Naive thymus-derived CD8-positive, alpha-beta T cell (primary cell): Measurements from ENCODE around the gene PARD6B. TPM values are rescaled to one million over a fixed set of nuclear protein-coding genes. Genes with fewer than 3 reads are reported as not detected.
"Not testable (repeated sequence)": the region's sequence is repeated elsewhere in the genome, so short reads cannot be mapped to it uniquely, and the experiment has no call there.

Experiments used
- ATAC-seq, 2 donors: fragments of 150-1000 bp; cut with Tn5 transposase in 1 of 2; sonication (Bioruptor Pico), chemical (Tn5 transposase) in 1 of 2; 1 replicate in 1 of 2; 2 replicates in 1 of 2; pipeline ENCODE4 v1.10.0; 2021; ENCODE audit warnings: mild to moderate bottlenecking in 2 of 2, moderate library complexity in 2 of 2
- POLR2A ChIA-PET: fragments of 350-600 bp; sonication (Branson Sonifier 250); formaldehyde crosslinking; loops from one replicate; lab custom pipeline; 2021; ENCODE audit warnings: antibody characterized with exemption; lab: Charles Lee
- DNase-seq, 10 donors: peaks; one replicate each; pipeline versions ENCODE4 v3.0.0 to v3.0.0-alpha.2; 2020 to 2022
- H3K27ac Mint-ChIP-seq, 10 donors: one replicate each; pipeline ENCODE4 v1.8.0; 2020 to 2022; ENCODE audit warnings: mild to moderate bottlenecking in 10 of 10, mixed read lengths in 10 of 10, moderate library complexity in 4 of 10, inconsistent platforms in 1 of 10
- H3K27me3 Mint-ChIP-seq, 5 donors: one replicate each; pipeline ENCODE4 v1.8.0; 2021 to 2022; ENCODE audit warnings: mixed read lengths in 5 of 5
- H3K36me3 Mint-ChIP-seq, 3 donors: one replicate each; pipeline ENCODE4 v1.8.0; 2020 to 2022; ENCODE audit warnings: mixed read lengths in 3 of 3, mild to moderate bottlenecking in 2 of 3, inconsistent platforms in 1 of 3
- H3K4me1 Mint-ChIP-seq, 4 donors: one replicate each; pipeline ENCODE4 v1.8.0; 2021 to 2022; ENCODE audit warnings: mixed read lengths in 4 of 4
- H3K4me3 Mint-ChIP-seq, 10 donors: one replicate each; pipeline ENCODE4 v1.8.0; 2020 to 2022; ENCODE audit warnings: mild to moderate bottlenecking in 10 of 10, mixed read lengths in 10 of 10, moderate library complexity in 6 of 10, inconsistent platforms in 1 of 10
- H3K9me3 Mint-ChIP-seq, 9 donors: one replicate each; pipeline ENCODE4 v1.8.0; 2020 to 2022; ENCODE audit warnings: mixed read lengths in 9 of 9, mild to moderate bottlenecking in 3 of 9, inconsistent platforms in 1 of 9, moderate library complexity in 1 of 9
- polyA plus RNA-seq, 3 donors: library from polyadenylated mRNA; unstranded; fragments of 300-500 nt; fragmentation: Illumina TruSeq; gene quantifications; one replicate each; pipeline ENCODE4 v1.2.3, GENCODE V29; 2021
- total RNA-seq, 8 experiments: library from RNA in 2 of 8; stranded (reverse) in 2 of 8; gene quantifications; one replicate each; pipeline ENCODE4 v1.2.3 and lab custom pipeline; 2021 to 2026

The PARD6B gene
- total and polyA plus RNA-seq, 5 experiments from 2014 or later = 0.49 to 12.0 (median 2.0) TPM

DNA sequence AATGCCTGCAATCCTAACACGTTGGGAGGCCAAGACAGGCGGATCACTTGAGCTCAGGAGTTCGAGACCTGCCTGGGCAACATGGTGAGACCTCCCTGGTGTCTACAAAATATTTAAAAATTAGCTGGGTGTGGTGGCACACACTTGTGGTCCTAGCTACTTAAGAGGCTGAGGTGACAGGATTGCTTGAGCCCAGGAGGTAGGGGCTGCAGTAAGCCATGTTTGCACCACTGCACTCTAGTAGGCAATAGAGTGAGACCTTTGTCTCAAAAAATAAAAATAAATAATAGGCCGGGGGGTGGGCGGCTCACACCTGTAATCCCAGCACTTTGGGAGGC is 21.8 kb upstream of the PARD6B start:
- H3K4me1 Mint-ChIP-seq = no peaks in the 10 kb centered on the region
- H3K36me3 Mint-ChIP-seq = no peaks in the 10 kb centered on the region
- DNase-seq (no peak), ATAC-seq (no peak)
- H3K9me3 Mint-ChIP-seq = no peaks in the 10 kb centered on the region
- no peak overlapping the region for H3K27ac Mint-ChIP-seq
- H3K27me3 Mint-ChIP-seq = peaks cover 19 to 37% (median 24%) of the 10 kb centered on the region in 5 donors
- no peak overlapping the region for H3K4me3 Mint-ChIP-seq
- POLR2A ChIA-PET = no interaction called here

DNA sequence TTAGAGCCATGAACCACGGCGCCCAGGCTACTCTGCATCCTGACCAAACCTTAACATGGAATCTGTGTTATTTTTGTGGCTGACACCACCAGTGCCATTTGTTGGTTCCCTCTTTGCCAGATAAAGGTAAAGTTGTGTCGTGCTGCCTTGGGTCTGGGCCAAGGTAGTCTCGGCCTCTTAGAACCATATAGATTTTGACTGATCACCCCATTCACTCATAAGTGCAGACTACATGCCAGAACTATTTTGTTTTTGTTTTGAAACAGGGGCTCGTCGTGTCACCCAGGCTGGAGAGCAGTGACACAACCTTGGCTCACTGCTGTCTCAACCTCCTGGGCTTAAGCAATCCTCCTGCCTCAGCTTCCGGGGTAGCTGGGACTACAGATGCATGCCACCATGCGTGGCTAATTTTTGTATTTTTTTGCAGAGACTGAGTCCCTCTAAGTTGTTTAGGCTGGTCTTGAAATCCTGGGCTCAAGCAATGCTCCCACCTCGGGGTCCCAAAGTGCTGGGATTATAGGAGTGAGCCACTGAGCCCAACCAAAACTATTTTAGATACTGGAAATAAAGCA is 20.8 kb upstream of the PARD6B start:
- Mint-ChIP-seq H3K4me1 (no peaks in the 10 kb centered on the region), H3K4me3 (no peak overlapping the region), H3K9me3 (no peaks in the 10 kb centered on the region), H3K27me3 (peaks cover 17 to 37% (median 24%) of the 10 kb centered on the region in 5 donors), H3K27ac (no peak overlapping the region), H3K36me3 (no peaks in the 10 kb centered on the region)
- POLR2A ChIA-PET = interaction anchor here (0.6 kb wide), 1 partner anchor 226 kb away, joined by 3 read pairs; no protein-coding TSS in a partner anchor
- ATAC-seq = no peak
- no peak for DNase-seq

DNA sequence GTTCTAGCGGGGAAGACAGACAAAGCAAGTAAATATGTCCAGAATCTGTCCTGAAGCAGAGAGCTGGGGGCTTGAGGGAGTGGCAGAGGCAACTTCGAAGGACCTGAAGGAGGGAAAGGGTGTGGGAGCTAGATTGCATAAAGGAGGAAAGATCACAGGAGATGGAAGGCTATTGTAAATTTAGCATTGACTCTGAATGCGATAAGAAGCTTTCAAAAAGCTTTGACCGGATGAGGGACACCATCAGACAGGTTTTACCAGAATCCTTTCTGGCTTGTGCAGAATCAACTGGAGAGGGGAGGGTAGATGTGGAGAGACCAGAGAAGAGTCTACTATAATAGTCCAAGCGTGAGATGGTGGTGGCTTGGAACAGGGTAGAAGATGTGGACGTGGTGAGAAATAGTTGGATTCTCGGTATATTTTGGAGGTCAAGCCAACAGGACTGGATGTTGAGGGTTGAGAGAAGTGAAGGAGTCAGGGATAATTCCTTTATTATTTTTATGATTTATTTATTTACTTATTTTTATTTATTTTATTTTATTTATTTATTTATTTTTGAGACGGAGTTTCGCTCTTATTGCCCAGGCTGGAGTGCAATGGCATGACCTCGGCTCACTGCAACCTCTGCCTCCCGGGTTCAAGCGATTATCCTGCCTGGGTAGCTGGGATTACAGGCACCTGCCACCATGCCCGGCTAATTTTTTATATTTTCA is 20.1 kb upstream of the PARD6B start:
- Mint-ChIP-seq H3K4me3 (no peak overlapping the region), H3K27me3 (peaks cover 14 to 37% (median 24%) of the 10 kb centered on the region in 5 donors), H3K36me3 (no peaks in the 10 kb centered on the region), H3K27ac (no peak overlapping the region), H3K9me3 (no peaks in the 10 kb centered on the region), H3K4me1 (no peaks in the 10 kb centered on the region)
- no peak for ATAC-seq
- no peak for DNase-seq
- POLR2A ChIA-PET = no interaction called here

DNA sequence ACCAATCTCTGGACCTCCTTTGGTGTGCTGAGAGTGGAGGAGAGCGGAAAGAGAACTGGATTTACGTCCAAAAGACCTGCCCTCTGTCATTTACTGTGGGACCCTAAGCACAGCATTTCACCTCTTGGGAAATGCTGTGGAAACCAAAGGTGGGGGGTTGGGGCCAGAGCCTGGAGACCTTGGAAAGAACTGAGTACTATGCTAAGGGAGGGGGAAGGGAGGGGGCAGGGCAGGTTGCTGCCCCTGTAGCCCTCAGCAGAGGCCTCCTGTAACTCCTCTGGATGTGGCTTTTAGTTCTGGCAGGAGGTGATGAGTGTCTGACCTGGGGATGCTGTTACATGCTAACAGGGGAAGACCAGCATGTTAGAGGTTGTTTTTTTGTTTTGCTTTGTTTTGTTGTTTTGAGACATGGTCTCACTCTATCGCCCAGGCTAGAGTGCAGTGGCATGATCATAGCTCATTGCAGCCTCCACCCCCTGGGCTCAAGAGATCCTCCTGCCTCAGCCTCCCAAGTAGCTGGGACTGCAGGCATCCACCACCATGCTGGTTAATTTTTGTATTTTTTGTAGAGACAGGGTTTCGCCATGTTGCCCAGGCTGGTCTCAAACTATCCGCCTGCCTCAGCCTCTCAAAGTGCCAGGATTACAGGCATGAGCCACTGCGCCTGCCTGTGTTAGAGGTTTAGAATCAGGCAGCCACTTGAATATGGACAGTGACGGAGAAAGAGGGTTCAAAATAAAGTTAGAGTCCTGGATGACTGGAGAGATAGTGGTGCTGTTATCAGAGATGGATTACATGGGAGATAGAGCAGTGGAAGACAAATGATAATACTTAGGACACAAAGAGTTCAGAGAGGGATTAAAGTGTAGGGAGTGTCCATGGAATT is 18.4 kb upstream of the PARD6B start:
- H3K27me3 Mint-ChIP-seq = peaks cover 14 to 40% (median 24%) of the 10 kb centered on the region in 5 donors
- H3K36me3 Mint-ChIP-seq = no peaks in the 10 kb centered on the region
- H3K9me3 Mint-ChIP-seq = no peaks in the 10 kb centered on the region
- no peaks in the 10 kb centered on the region for H3K4me1 Mint-ChIP-seq
- DNase-seq (no peak), ATAC-seq (no peak)
- no peak overlapping the region for H3K27ac Mint-ChIP-seq
- POLR2A ChIA-PET = no interaction called here
- no peak overlapping the region for H3K4me3 Mint-ChIP-seq

DNA sequence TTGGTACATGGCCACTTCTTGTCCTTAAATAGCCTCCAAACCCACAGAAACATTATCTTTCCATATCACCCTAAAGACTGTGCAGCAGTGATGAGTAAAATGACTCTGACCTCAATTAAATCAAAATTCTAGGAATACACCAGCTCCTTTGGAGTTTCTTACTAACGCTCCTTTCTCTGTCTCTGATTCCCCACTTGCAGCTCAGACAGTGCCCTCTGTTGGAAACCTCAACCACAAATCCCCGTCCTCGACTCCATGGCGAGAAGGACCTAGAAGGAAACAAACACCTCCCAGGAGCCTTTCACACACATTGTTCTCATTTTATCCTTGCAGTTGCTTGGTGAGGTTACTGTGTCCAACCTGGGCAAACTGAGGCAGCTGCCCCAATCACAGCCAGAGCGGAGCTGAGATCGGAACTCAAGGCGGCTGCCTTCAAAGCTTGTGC is 17.7 kb upstream of the PARD6B start:
- DNase-seq = no peak
- H3K27me3 Mint-ChIP-seq = peaks cover 16 to 42% (median 25%) of the 10 kb centered on the region in 5 donors
- POLR2A ChIA-PET = no interaction called here
- no peaks in the 10 kb centered on the region for H3K36me3 Mint-ChIP-seq
- ATAC-seq = no peak
- no peak overlapping the region for H3K4me3 Mint-ChIP-seq
- H3K27ac Mint-ChIP-seq = no peak overlapping the region
- H3K4me1 Mint-ChIP-seq = no peaks in the 10 kb centered on the region
- no peaks in the 10 kb centered on the region for H3K9me3 Mint-ChIP-seq

DNA sequence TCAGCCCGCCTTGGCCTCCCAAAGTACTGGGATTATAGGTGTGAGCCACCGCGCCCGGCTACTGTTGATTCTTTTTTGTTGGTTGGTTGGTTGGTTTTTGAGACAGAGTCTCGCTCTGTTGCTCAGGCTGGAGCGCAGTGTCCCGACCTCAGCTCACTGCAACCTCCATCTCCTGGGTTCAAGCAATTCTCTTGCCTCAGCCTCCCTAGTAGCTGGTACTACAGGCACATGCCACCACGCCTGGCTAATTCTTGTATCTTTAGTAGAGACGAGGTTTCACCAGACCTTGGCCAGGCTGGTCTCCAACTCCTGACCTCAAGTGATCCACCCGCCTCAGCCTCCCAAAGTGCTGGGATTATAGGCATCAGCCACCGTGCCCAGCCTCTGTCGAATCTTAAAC is 17.0 kb upstream of the PARD6B start:
- not testable (repeated sequence) for H3K4me1 Mint-ChIP-seq

DNA sequence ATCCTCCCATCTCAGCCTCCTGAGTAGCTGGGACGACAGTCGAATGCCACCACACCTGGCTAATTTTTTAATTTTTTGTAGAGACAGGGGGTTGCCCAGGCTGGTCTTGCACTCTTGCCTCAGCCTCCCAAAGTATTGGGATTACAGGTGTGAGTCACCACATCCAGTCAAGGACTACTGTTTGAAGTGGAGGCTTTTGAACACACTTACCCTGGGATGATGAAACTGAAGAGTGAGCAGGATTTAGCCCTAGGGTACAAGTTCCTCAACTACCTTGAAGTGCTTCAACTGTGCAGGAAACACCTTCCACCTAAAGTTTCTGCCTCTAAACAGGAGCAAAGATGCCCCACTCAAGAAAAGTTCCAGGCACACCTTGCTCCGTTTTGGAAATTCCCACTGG is 15.7 kb upstream of the PARD6B start:
- Mint-ChIP-seq H3K4me1 (no peaks in the 10 kb centered on the region), H3K27me3 (peaks cover 13 to 40% (median 25%) of the 10 kb centered on the region in 5 donors), H3K36me3 (no peaks in the 10 kb centered on the region), H3K27ac (no peak overlapping the region), H3K9me3 (no peaks in the 10 kb centered on the region), H3K4me3 (no peak overlapping the region)
- POLR2A ChIA-PET = no interaction called here
- no peak for ATAC-seq
- DNase-seq = no peak

More for the DNA sequence above, 17.0 kb upstream of the PARD6B start:
- H3K4me3 Mint-ChIP-seq, POLR2A ChIA-PET, ATAC-seq, H3K36me3 Mint-ChIP-seq, H3K9me3 Mint-ChIP-seq, H3K27ac Mint-ChIP-seq, DNase-seq: not testable (repeated sequence)
- H3K27me3 Mint-ChIP-seq = peaks cover 13 to 42% (median 25%) of the 10 kb centered on the region in 5 donors

DNA sequence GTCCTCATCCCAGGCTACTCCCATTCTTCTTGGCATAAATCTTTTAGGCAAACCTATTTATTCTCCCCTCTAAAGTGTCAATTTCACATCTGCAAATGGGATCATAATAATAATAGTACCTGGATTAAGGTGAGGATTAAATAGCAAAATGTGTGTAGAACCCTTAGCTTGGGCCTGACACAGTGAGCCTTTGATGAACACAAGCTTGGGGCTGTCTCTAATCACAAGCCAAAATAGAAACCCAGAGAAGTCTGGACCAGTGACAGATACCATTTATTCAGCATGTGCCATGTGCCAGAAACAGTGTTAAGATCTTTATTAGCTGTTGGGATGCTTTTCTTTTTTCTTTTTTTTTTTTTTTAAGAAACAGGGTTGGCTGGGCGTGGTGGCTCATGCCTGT is 14.9 kb upstream of the PARD6B start:
- no peaks in the 10 kb centered on the region for H3K36me3 Mint-ChIP-seq
- no peak for ATAC-seq
- no peak overlapping the region for H3K27ac Mint-ChIP-seq
- H3K4me3 Mint-ChIP-seq = no peak overlapping the region
- H3K27me3 Mint-ChIP-seq = peaks cover 13 to 34% (median 21%) of the 10 kb centered on the region in 5 donors
- no peaks in the 10 kb centered on the region for H3K9me3 Mint-ChIP-seq
- POLR2A ChIA-PET = interaction anchor here (0.7 kb wide), 1 partner anchor 1070 kb away, joined by 7 read pairs; no protein-coding TSS in a partner anchor
- H3K4me1 Mint-ChIP-seq = no peaks in the 10 kb centered on the region
- no peak for DNase-seq

DNA sequence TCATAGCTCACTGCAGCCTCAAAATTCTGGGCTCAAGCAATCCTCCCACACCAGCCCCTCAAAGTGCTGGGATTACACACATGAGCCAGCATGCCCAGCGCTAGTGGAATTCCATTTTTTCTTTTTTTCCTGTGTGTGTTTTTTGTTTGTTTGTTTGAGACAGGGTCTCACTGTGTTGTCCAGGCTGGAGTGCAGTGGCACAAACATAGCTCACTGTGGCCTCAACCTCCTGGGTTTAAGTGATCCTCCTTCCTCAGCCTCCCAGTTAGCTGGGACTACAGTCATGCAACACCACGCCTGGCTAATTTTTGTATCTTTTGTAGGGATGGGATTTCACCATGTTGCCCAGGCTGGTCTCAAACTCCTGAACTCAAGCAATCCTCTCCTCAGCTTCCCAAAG is 14.1 kb upstream of the PARD6B start:
- Mint-ChIP-seq H3K4me1 (no peaks in the 10 kb centered on the region), H3K36me3 (no peaks in the 10 kb centered on the region), H3K4me3 (no peak overlapping the region), H3K27me3 (peaks cover 10 to 29% (median 19%) of the 10 kb centered on the region in 5 donors), H3K27ac (no peak overlapping the region), H3K9me3 (no peaks in the 10 kb centered on the region)
- no peak for DNase-seq
- POLR2A ChIA-PET = no interaction called here
- no peak for ATAC-seq

DNA sequence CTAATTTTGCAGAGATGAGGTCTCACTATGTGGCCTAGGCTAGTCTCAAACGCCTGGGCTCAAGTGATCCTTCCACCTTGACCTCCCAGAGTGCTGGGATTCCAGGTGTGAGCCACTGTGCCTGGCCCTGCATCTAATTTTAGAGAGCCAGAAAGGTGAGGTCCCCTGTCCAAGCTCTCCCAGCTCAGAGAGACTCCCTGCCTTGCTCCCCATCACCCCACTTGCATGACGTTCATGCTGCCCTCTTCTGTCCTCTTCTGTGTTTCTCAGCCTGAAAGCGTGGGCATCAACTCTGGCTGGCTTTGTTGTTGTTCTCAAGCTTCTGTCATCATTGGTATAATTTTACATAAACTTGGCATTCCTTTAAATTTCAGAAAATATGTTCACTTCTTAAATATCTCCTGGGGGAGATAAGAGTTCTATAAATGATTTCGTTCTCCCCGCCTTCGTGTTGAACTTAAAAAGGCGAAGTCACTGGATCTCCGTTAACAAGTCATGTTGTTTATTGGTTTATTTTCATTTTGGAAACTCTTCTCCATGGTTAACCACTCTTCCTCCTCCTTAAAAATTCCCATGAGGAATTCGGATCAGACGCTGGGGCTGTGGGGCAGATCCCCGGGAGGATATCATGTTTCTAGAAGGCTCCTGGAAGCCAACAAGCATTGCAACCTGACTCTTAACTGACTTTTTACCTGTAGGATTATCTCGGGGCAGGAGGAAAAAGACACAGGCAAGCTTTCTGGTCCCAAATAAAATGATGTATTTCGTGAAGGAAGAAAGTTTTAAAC is 13.2 kb upstream of the PARD6B start:
- Mint-ChIP-seq H3K27ac (peak overlapping the region in 1 of 10 donors; percentile 45), H3K36me3 (no peaks in the 10 kb centered on the region), H3K9me3 (no peaks in the 10 kb centered on the region), H3K4me3 (no peak overlapping the region), H3K27me3 (peaks cover 8 to 25% (median 10%) of the 10 kb centered on the region in 5 donors), H3K4me1 (no peaks in the 10 kb centered on the region)
- POLR2A ChIA-PET = no interaction called here
- ATAC-seq (no peak), DNase-seq (no peak)

DNA sequence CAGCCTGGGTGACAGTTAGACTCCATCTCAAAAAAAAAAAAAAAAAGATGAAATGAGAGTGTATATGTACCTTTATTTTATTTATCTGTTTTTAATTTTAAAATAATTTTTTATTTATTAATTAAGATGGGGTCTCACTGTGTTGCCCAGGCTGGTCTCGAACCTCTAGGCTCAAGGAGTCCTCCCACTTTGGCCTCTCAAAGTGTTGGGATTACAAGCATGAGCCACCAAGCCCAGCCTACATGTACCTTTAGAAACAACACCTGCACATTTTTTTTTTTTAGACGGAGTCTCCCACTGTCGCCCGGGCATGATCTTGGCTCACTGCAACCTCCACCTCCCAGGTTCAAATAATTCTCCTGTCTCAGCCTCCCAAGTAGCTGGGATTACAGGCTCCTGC is 12.1 kb upstream of the PARD6B start:
- H3K36me3 Mint-ChIP-seq = no peaks in the 10 kb centered on the region
- H3K4me3 Mint-ChIP-seq = no peak overlapping the region
- H3K27ac Mint-ChIP-seq = no peak overlapping the region
- ATAC-seq = no peak
- H3K9me3 Mint-ChIP-seq = no peaks in the 10 kb centered on the region
- H3K27me3 Mint-ChIP-seq = peaks cover 0 to 16% (median 1%) of the 10 kb centered on the region in 5 donors
- no peak for DNase-seq
- H3K4me1 Mint-ChIP-seq = no peaks in the 10 kb centered on the region
- POLR2A ChIA-PET = no interaction called here

DNA sequence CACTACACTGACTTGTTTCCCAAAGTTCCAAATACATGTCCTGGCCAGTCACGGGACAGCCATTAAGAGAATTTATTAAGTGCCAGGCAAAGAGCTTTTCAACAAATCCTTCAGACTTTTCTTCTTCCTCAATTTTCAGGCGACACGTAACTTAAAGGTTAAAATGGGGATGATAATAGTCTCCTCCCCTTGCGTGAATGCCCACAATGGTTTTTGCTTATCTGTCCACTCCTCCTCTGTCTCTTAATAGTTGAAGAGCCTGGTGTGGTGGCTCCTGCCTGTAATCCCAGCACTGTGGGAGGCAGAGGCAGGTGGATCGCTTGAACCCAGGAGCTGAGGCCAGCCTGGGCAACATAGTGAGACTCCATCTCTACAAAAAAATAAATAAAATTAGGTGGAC is 11.4 kb upstream of the PARD6B start:
- H3K36me3 Mint-ChIP-seq = no peaks in the 10 kb centered on the region

More for the DNA sequence above, 11.4 kb upstream of the PARD6B start:
- Mint-ChIP-seq H3K4me1 (no peaks in the 10 kb centered on the region), H3K4me3 (no peak overlapping the region), H3K27ac (no peak overlapping the region), H3K9me3 (no peaks in the 10 kb centered on the region), H3K27me3 (peaks cover 0 to 11% (median 1%) of the 10 kb centered on the region in 5 donors)
- POLR2A ChIA-PET = interaction anchor here (0.6 kb wide), 1 partner anchor 889 kb away, joined by 3 read pairs; no protein-coding TSS in a partner anchor
- DNase-seq (no peak), ATAC-seq (no peak)
